RPMI8226 (cell line): ENCODE measurements around the gene TRMT10B.
"Not testable (repeated sequence)": the region's sequence is repeated elsewhere in the genome, so short reads cannot be mapped to it uniquely, and the experiment has no call there.

Source experiments
- DNase-seq: peaks from one replicate; pipeline ENCODE4 v3.0.0-alpha.2; 2015

TRMT10B gene

GRCh38 chr9:37753489-37754190 lies at the start of gene TRMT10B:
Gene TRMT10B (plus strand): TSS chr9:37753805. CDS start chr9:37761932, 8,127 bp downstream.
- peak; percentile 79 for DNase-seq

DNA sequence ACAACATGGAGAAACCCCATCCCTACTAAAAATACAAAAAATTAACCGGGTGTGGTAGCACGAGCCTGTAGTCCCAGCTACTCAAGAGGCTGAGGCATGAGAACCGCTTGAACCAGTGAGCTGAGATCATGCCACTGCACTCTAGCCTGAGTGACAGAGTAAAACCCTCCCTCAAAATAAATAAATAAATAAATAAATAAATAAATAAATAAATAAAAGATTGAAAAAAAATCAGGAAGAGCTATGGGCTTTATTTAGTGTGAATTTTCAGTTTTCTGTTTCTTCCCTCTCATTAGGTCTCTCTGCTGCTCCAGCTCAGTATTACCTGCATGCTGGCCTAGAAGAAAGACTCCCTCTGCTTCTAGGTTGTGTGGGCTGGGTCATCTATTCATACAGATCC lies 47.8 kb upstream of the TRMT10B start:
- no peak for DNase-seq

DNA sequence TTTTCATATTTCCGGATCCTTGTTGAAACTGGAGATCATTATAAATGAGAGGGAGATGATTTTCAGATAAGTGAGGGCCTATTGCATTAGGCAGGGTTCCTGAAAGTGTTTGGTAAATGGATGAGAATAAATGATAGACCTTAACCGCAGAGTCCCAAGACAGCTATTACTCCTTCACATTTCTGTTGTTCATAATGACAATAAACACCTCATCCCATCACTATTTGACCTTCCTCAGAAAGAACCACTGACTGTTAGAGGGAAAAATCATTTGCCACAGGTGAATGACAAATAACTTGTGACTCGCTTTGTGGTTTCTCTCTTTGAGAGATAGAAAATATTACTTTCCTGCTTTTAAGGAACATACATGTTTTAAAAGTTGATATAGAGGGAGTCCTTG lies 47.3 kb upstream of the TRMT10B start:
- DNase-seq, result no peak

DNA sequence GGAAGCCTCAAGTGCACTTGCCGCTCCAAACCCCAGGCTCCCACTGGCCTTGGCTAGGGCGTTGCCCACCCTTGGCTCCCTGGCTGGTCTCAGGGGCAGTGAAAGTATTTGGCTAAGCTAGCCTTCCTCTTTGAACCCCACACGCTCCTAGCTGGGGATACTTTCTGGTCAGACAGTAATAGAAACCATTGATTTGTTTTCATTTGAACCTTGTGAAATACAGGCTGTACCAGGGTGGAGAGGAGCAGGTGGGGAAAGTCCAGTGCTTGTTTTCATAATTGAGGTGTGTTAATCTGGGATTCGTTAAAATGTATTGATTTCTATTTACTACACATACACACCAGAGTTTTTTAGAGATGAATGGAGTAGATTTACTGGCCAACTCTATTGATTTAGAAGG lies 45.9 kb upstream of the TRMT10B start:
- no peak for DNase-seq

DNA sequence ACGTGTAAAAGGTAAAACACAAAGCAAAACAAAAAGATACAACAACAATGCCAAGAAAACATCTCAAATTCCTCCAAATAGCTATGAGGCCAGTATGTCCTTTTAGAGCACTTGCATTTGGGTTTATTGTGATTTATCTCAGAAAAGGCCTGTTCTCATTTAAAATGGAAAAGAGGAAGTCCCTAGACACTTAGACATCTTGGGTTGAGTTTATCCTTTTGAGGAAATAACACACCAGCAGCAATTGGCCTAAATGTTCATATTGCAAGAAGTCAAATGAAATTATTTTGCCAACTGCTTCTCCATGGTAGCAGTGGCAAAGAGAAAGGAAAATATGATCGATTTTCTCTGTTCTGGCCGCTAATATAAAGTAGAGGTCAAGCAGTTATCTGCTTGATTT lies 43.6 kb upstream of the TRMT10B start:
- no peak for DNase-seq

GRCh38 chr9:37715260-37715659 lies 38.3 kb upstream of the TRMT10B start:
- DNase-seq, result no peak

DNA sequence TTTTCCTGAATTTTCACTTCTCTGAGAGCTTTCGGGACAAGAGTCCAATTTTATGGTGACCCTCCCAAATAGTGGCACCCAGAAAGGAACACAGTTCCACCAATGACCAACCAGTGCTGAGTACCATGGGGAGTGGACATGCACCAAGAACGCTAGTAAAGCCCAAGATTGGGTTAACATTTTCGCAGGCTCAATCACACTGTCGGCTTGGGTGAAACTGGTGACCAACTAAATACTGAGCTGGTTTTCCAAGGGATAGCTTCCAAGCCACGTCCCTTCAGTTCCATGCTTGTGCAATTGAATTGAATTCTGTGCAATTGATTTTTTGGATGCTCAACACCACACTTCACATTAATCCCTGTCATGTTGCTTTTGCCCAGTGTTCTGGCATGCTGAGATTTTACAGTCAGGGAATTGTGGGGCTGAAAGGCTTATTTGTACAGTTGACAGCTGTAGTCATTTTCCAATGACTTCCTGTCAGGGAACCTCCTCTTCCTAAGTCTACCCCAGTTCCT lies 37.6 kb upstream of the TRMT10B start:
- DNase-seq, result no peak

GRCh38 chr9:37719526-37719925 lies 34.1 kb upstream of the TRMT10B start:
- no peak for DNase-seq

- DNase-seq, result no peak
Measured at GRCh38 chr9:37727013-37727412, 26.6 kb upstream of the TRMT10B start.

GRCh38 chr9:37729499-37729898 lies 24.1 kb upstream of the TRMT10B start:
- DNase-seq, result no peak

DNA sequence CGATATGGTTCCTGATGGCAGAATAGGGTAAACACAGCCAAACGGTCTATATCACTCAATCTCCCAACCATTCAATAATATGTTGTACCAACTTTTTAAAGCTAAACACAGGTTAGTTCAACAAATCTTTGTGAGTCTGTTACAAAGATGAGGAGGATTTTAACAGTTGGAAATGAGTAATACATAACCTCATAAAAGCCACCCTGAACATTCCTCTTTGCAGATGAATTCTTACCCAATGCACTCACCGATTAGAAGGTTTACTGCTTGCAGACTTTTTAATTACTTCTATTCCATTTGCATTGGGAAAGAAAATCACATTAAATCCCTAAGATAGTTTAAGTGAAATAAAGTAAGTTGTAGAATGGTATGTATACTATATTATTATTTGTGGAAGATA lies 23.3 kb upstream of the TRMT10B start:
- DNase-seq, result no peak

- no peak for DNase-seq
Measured at GRCh38 chr9:37730839-37731238, 22.8 kb upstream of the TRMT10B start.

DNA sequence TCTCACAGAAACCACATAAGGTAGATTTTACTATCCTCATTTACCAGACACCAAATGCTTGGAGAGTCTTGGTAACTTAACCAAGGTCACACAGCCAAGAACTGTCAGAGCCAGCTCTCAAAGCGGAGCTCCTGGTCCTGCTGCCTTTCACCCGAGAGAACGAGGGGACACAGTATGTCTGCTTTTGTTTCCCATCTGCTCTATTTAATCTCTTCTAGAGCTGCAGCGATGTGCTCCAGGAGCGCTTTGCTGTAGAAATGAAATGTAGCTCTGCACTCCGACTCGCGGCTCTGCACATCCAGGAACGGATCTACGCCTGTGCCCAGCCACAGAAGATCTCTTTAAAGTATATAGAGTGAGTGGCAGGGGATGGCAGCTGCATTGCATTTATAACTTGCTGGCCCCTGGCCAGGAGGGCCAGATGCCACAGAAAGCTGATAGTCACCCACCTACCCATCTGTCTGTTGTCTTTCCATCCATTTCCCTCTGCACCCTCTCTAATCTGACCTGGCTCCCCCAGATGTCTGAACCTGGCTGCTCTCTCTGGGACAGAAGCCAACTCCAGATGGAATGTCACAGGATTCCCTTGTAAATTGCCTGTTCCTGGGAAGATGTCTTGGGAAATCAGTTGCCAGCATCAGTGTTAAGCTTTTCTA lies 21.4 kb upstream of the TRMT10B start:
- DNase-seq, result no peak

DNA sequence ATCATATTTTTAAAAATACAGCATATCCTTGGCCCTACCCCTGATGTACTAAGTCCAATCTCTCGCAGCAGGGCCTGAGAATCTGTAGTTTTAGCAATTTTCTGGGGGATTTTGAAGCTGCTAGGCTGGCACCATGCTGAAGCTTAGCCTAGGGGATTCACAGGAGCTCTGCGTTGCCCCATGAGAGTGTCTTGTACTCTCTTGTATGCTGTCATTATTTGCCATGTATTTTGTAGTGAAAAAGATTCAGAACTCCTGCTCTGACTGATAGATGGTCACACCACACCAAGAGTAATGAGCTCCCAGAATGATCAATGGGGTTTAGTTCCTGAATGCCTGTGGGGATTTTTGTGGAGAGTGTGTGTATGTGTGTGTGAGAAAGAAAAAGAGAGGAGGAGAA lies 20.7 kb upstream of the TRMT10B start:
- DNase-seq, result no peak

DNA sequence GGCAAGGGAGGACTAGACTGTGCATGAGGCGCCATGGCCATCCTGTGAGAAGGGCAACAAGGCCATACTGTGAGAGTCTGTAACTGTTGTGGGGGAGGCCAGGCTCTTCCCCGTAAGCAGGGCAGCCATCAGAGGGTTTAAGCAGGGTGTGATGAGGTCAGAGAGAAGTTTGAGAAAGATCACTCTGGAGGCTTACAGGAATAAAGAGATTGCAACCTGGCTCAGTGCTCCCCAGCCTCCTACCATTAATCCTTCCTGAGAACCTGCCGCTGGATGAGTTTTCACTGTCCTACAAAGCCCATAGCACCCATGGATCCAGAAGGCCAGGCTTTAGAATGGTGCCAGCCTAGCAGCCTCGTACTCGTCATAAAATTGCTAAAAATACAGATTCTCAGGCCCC lies 14.4 kb upstream of the TRMT10B start:
- no peak for DNase-seq

- DNase-seq, result no peak
Measured at GRCh38 chr9:37740128-37740527, 13.5 kb upstream of the TRMT10B start.

- DNase-seq, result no peak
Measured at GRCh38 chr9:37740631-37741328, 12.8 kb upstream of the TRMT10B start.

DNA sequence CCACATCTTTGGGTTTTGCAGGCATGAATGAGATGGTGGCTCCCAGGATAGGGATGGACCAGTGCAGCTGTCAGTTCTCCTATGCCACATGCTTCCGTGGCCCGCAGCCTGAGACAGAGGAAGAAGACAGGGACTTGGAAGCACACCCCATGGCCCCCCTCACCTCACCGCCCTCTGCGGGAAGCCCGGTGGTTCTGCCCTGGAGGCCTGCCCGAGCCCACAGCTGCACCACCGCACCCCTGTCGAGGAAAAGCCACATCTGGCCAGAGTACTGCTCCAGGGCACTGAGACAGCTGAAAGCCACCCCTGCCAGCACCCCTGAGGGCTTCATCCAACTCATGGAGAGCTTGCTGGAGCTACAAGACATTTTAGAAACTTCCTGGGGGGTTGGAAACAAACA lies 7.6 kb upstream of the TRMT10B start:
- DNase-seq, result peak; percentile 89

GRCh38 chr9:37746448-37747270 lies 6.9 kb upstream of the TRMT10B start:
- no peak for DNase-seq

- peak; percentile 74 for DNase-seq
Measured at GRCh38 chr9:37747271-37747753, 6.3 kb upstream of the TRMT10B start.

DNA sequence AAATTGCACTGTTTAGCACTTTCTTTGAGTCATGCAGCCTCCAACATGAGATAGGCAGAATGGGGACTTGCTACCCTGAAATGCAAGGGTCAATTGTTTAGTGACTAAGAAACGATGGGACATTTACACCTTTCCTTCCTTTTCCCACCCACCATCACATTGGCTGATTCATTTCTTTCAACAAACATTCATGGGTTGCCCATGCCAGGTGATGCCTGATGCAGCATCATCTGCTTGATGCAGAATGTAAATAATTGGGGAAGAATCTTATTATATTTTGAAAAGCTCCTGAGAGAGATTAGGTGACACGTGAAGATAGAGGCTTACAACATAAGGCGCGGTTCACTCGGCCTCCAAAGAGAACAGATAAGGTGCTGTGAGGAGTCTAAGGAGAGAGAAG lies 4.5 kb upstream of the TRMT10B start:
- DNase-seq, result no peak

GRCh38 chr9:37751186-37751585 lies 2.4 kb upstream of the TRMT10B start:
- no peak for DNase-seq

- DNase-seq, result not testable (repeated sequence)
Measured at GRCh38 chr9:37751704-37752103, 1.9 kb upstream of the TRMT10B start.
